Immature natural killer cell (primary cell): ENCODE measurements around the gene CWF19L1. TPM values are rescaled to one million over a fixed set of nuclear protein-coding genes. Genes with fewer than 3 reads are reported as not detected.
"Not testable (repeated sequence)": the region's sequence is repeated elsewhere in the genome, so short reads cannot be mapped to it uniquely, and the experiment has no call there.

ENCODE experiments used
- DNase-seq, 3 donors: peaks; one replicate each; pipeline ENCODE4 v3.0.0; 2022; ENCODE audit warnings: mixed read lengths in 1 of 3
- H3K27ac Mint-ChIP-seq, 6 donors: one replicate each; pipeline ENCODE4 v1.8.0; 2020; ENCODE audit warnings: mixed read lengths in 6 of 6, mild to moderate bottlenecking in 5 of 6, inconsistent platforms in 4 of 6, moderate library complexity in 3 of 6
- H3K27me3 Mint-ChIP-seq, 3 donors: one replicate each; pipeline ENCODE4 v1.8.0; 2020 to 2021; ENCODE audit warnings: low read depth in 3 of 3, mild to moderate bottlenecking in 3 of 3, mixed read lengths in 3 of 3, moderate library complexity in 3 of 3, inconsistent platforms in 1 of 3
- H3K36me3 Mint-ChIP-seq, 3 donors: one replicate each; pipeline ENCODE4 v1.8.0; 2020; ENCODE audit warnings: mixed read lengths in 3 of 3, inconsistent platforms in 2 of 3, mild to moderate bottlenecking in 2 of 3
- H3K4me1 Mint-ChIP-seq, 2 donors: one replicate each; pipeline ENCODE4 v1.8.0; 2020; ENCODE audit warnings: inconsistent platforms in 2 of 2, mild to moderate bottlenecking in 2 of 2, mixed read lengths in 2 of 2, moderate library complexity in 1 of 2
- H3K4me3 Mint-ChIP-seq, 5 donors: one replicate each; pipeline ENCODE4 v1.8.0; 2020; ENCODE audit warnings: mild to moderate bottlenecking in 5 of 5, mixed read lengths in 5 of 5, inconsistent platforms in 3 of 5, moderate library complexity in 3 of 5
- H3K9me3 Mint-ChIP-seq, 6 donors: one replicate each; pipeline ENCODE4 v1.8.0; 2020; ENCODE audit warnings: mild to moderate bottlenecking in 6 of 6, mixed read lengths in 6 of 6, inconsistent platforms in 4 of 6, moderate library complexity in 3 of 6
- polyA plus RNA-seq, 3 donors: library from polyadenylated mRNA; unstranded; fragments of 300-500 nt; fragmentation: Illumina TruSeq; gene quantifications; one replicate each; pipeline ENCODE4 v1.2.3, GENCODE V29; 2021

CWF19L1 gene
- polyA plus RNA-seq, 3 donors from 2014 or later: 18.4 to 38.4 (median 32.5) TPM

DNA sequence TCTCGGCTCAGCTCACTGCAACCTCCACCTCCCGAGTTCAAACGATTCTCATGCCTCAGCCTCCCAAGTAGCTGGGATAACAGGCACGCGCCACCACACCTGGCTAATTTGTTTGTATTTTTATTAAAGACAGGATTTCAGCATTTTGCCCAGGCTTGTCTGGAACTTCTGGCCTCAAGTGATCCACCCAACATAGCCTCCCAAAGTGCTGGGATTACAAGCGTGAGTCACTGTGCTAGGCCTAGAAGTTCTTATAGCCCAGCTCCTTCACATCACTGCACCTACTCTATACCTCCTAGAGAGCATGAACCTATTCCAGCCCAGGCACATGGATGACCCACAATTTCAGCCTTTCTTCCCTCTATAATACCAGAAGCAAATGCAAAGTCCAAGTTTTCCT, 20.3 kb upstream of the CWF19L1 start:
- Mint-ChIP-seq H3K27ac (peak overlapping the region in 4 of 6 donors; percentile 16 to 94 (median 74)), H3K9me3 (no peaks in the 10 kb centered on the region), H3K4me1 (peaks cover 31 to 33% of the 10 kb centered on the region in 2 donors), H3K27me3 (peaks cover 7 to 13% (median 11%) of the 10 kb centered on the region in 3 donors), H3K4me3 (peak overlapping the region; percentile 42 to 100 (median 98)), H3K36me3 (no peaks in the 10 kb centered on the region)
- no peak for DNase-seq

DNA sequence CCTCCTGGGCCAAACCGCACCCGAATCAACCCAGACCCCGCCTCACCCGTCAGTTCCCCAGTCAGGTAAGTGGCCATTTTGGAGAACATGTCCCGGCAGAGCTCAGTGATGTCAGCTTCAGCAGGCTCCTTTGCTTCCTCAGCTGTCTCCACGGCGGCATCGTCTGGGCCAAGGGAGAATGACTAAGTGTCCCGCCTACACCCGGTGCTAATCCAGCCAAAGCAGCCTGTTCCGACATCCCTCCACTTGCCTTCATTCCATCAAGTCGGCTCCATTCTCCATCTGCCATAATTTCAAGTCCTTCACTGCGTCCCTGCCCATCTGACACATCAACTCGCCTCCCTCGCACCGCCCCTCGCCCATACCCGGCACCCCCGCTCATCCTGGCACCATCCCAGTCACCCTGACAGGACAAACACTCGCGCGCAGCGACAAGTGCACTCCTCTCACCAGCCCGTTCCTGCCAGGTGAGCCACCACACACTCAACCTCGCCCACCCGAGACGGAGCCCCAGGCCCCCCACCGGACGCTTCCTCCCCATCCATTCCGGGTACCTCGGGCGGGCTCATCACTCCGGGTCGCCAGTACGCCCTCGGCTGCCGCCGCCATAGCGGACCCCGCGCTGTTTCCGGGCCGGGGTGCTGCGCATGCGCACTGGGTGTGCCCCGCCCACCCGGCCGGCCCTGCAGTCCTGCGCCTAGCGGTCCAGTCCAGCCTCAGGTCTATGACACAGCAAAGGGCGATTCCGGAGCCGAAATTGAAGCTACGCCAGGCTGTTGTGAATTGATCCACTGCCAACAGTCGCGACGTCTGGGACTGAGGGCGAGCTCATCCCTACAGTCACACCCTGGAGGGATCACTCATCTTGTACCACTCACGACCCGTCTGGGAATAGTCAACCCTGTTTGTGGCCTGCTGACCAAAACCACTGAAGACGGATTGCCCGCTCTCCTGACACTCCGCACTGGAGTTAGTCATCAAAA, 18.9 kb upstream of the CWF19L1 start, which contains the start of gene BLOC1S2:
Gene BLOC1S2 (minus strand): TSS at position 630 of the 983 bp plus-strand sequence. CDS start 21 bp downstream, at position 609.
- no peaks in the 10 kb centered on the region for H3K9me3 Mint-ChIP-seq
- H3K27me3 Mint-ChIP-seq: peaks cover 7 to 13% (median 11%) of the 10 kb centered on the region in 3 donors
- peak within 1 kb of the TSS; percentile 98 to 100 (median 99) for H3K4me3 Mint-ChIP-seq
- peak within 1 kb of the TSS; percentile 93 to 100 (median 96) for H3K27ac Mint-ChIP-seq
- DNase-seq: peak; percentile 90 to 91 (median 90)
- no peaks in the 10 kb centered on the region for H3K36me3 Mint-ChIP-seq
- peaks cover 31 to 33% of the 10 kb centered on the region in 2 donors for H3K4me1 Mint-ChIP-seq

- Mint-ChIP-seq H3K4me1 (peaks cover 33 to 41% of the 10 kb centered on the region in 2 donors), H3K27me3 (peaks cover 4 to 13% (median 11%) of the 10 kb centered on the region in 3 donors), H3K27ac (peak overlapping the region in 3 of 6 donors; percentile 94 to 98 (median 97)), H3K4me3 (peak overlapping the region; percentile 98 to 100 (median 99))
- not testable (repeated sequence) for DNase-seq, H3K36me3 Mint-ChIP-seq, H3K9me3 Mint-ChIP-seq
Observed at GRCh38 chr10:100285326-100285725, 17.9 kb upstream of the CWF19L1 start.

GRCh38 chr10:100282907-100283306, 15.5 kb upstream of the CWF19L1 start:
- Mint-ChIP-seq H3K4me3 (no peak overlapping the region), H3K27me3 (peaks cover 4 to 13% (median 11%) of the 10 kb centered on the region in 3 donors), H3K4me1 (peaks cover 33 to 44% of the 10 kb centered on the region in 2 donors), H3K9me3 (no peaks in the 10 kb centered on the region), H3K36me3 (peaks cover 5 to 16% (median 12%) of the 10 kb centered on the region in 3 donors), H3K27ac (no peak overlapping the region)
- no peak for DNase-seq

DNA sequence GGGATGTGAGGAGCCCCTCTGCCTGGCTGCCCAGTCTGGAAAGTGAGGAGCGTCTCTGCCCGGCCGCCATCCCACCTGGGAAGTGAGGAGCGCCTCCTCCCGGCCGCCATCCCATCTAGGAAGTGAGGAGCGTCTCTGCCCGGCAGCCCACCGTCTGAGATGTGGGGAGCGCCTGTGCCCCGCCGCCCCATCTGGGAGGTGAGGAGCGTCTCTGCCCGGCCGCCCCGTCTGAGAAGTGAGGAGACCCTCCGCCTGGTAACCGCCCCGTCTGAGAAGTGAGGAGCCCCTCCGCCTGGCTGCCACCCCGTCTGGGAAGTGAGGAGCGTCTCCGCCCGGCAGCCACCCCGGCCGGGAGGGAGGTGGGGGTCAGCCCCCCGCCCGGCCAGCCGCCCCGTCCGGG, 9.5 kb upstream of the CWF19L1 start:
- not testable (repeated sequence) for H3K9me3 Mint-ChIP-seq, H3K27me3 Mint-ChIP-seq, H3K4me3 Mint-ChIP-seq, DNase-seq, H3K27ac Mint-ChIP-seq
- H3K4me1 Mint-ChIP-seq: peaks cover 2 to 11% of the 10 kb centered on the region in 2 donors
- H3K36me3 Mint-ChIP-seq: peaks cover 10 to 18% (median 12%) of the 10 kb centered on the region in 3 donors

DNA sequence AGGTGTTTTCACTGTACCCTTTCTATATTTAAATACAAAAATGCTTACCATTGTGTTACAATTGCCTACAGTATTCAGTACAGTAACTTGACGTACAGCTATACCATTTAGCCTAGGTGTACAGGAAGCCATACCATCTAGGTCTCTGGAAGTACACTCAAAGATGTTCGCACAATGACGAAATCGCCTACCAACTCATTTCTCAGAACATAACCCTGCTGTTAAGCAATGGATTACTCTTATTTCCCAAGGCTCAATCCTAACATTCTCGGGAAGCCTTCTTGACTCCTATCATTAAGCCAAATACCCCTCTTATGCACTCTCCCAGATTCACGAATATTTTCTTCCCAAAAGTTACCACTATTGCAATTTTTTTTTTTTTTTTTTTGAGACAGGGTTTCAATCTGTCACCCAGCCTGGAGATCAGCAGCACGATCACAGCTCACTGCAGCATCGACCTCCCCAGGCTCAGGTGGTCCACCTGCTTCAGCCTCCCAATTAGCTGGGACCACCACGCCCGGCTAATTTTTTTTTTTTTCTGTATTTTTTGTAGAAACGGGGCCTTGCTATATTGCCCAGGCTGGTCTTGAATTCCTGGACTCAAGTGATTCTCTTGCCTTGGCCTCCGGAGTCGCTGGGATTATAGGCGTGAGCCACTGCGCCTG, 1.5 kb downstream of the CWF19L1 start:
- Mint-ChIP-seq H3K27ac (peak overlapping the region in 4 of 6 donors; percentile 3 to 69 (median 56)), H3K36me3 (peaks cover 3 to 6% (median 4%) of the 10 kb centered on the region in 3 donors), H3K27me3 (peaks cover 2 to 9% (median 6%) of the 10 kb centered on the region in 3 donors), H3K9me3 (no peaks in the 10 kb centered on the region), H3K4me1 (peaks cover 39 to 44% of the 10 kb centered on the region in 2 donors), H3K4me3 (peak overlapping the region; percentile 99 to 100 (median 100))
- DNase-seq: no peak

DNA sequence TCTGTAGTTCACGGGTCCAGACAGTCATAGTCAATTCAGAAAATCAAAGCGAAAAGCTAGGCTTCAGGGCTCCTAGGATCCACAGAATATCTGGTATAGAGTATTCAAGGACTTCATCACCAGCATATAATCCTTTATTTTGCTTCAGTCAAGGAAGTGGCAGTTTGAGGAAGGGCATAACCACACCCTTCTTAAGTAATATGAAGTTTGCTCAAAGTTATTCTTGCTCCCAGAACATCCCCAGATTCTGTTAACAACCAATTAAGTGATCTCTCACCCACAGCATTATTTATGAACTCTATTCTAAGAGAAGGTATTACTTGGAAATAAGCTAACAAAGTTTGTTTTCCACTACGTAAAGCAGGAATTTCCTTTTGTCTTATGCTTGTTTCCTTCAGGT, 13.2 kb downstream of the CWF19L1 start:
- Mint-ChIP-seq H3K27ac (no peak overlapping the region), H3K4me3 (no peak overlapping the region), H3K4me1 (peaks cover 2 to 6% of the 10 kb centered on the region in 2 donors), H3K36me3 (peaks cover 18 to 53% (median 44%) of the 10 kb centered on the region in 3 donors), H3K9me3 (no peaks in the 10 kb centered on the region), H3K27me3 (no peaks in the 10 kb centered on the region)
- DNase-seq: no peak

DNA sequence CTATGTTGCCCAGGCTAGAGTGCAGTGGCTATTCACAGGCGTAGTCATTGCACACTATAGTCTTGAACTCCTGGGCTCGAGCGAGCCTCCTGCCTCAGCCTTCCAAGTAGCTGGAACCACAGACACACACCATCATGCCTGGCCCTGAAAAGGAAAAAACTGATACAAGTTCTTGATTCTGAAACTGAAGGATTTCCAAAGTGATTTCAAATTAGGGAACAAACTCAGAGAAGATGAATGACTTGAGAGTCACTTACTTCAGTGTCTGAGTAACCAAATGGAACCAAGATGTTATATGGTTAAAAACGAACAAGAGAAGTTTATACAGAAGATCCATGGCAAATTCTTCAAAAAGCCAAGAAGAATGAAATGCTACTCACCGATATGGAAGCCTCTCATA, 14.4 kb downstream of the CWF19L1 start:
- H3K4me3 Mint-ChIP-seq: no peak overlapping the region
- H3K27me3 Mint-ChIP-seq: no peaks in the 10 kb centered on the region
- DNase-seq: no peak
- H3K4me1 Mint-ChIP-seq: no peaks in the 10 kb centered on the region
- H3K9me3 Mint-ChIP-seq: no peaks in the 10 kb centered on the region
- peaks cover 19 to 56% (median 44%) of the 10 kb centered on the region in 3 donors for H3K36me3 Mint-ChIP-seq
- H3K27ac Mint-ChIP-seq: no peak overlapping the region

- H3K4me1 Mint-ChIP-seq: no peaks in the 10 kb centered on the region
- no peak for DNase-seq
- no peaks in the 10 kb centered on the region for H3K9me3 Mint-ChIP-seq
- no peak overlapping the region for H3K4me3 Mint-ChIP-seq
- H3K27me3 Mint-ChIP-seq: no peaks in the 10 kb centered on the region
- H3K27ac Mint-ChIP-seq: no peak overlapping the region
- peaks cover 18 to 49% (median 26%) of the 10 kb centered on the region in 3 donors for H3K36me3 Mint-ChIP-seq
Observed at GRCh38 chr10:100248820-100249219, 18.6 kb downstream of the CWF19L1 start.

GRCh38 chr10:100245484-100246220, 21.8 kb downstream of the CWF19L1 start:
- H3K27ac Mint-ChIP-seq: peak overlapping the region in 1 of 6 donors; percentile 71
- H3K4me3 Mint-ChIP-seq: no peak overlapping the region
- H3K36me3 Mint-ChIP-seq: peaks cover 9 to 55% (median 22%) of the 10 kb centered on the region in 3 donors
- H3K27me3 Mint-ChIP-seq: no peaks in the 10 kb centered on the region
- no peak for DNase-seq
- peaks cover under 1 to 1% of the 10 kb centered on the region in 2 donors for H3K4me1 Mint-ChIP-seq
- H3K9me3 Mint-ChIP-seq: no peaks in the 10 kb centered on the region

DNA sequence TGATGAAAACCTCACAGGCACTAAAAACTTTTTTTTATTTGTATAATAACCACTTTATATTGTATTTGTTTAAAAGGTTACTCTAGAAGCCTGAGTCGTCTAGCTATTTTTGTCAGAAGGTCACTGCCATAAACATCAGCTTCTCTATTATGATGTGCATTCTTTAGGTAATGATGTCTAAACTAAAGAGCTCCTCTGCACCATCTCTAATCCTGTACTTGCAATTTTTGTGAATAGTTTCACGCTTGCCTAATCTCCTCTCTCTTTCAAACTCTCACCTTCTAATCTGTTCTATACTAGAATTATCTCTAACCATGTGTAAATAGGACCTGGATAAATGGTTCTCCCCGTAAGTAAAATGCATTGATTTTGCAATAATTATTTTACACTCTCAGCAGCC, 27.6 kb downstream of the CWF19L1 start:
- no peak overlapping the region for H3K27ac Mint-ChIP-seq
- H3K27me3 Mint-ChIP-seq: no peaks in the 10 kb centered on the region
- DNase-seq: no peak
- peaks cover 3 to 10% of the 10 kb centered on the region in 2 donors for H3K4me1 Mint-ChIP-seq
- peaks cover 3 to 51% (median 22%) of the 10 kb centered on the region in 3 donors for H3K36me3 Mint-ChIP-seq
- no peaks in the 10 kb centered on the region for H3K9me3 Mint-ChIP-seq
- H3K4me3 Mint-ChIP-seq: no peak overlapping the region

GRCh38 chr10:100238429-100238828, 29.0 kb downstream of the CWF19L1 start:
- Mint-ChIP-seq H3K27me3 (no peaks in the 10 kb centered on the region), H3K4me3 (no peak overlapping the region), H3K27ac (no peak overlapping the region), H3K4me1 (peaks cover 3 to 10% of the 10 kb centered on the region in 2 donors), H3K9me3 (no peaks in the 10 kb centered on the region), H3K36me3 (peaks cover 4 to 57% (median 21%) of the 10 kb centered on the region in 3 donors)
- DNase-seq: no peak

DNA sequence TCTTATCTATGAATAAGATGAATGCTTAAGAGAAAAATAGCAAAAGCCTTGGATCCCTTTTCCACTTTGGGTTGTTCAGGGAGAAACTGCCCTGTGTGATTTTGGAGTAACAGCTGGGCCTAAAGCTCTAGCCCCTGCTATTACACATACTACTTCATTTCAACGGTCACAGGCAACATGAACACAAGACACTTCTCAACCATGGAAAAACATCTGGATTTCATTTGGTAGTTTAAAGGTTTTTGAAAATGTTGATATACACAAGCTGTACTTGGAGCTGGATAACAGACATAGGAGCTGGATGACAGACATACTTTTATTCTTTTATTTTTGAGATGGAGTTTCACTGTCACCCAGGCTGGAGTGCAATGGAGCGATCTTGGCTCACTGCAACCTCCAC, 35.3 kb downstream of the CWF19L1 start:
- peaks cover 5 to 18% (median 15%) of the 10 kb centered on the region in 3 donors for H3K27me3 Mint-ChIP-seq
- H3K9me3 Mint-ChIP-seq: no peaks in the 10 kb centered on the region
- H3K36me3 Mint-ChIP-seq: peaks cover 8 to 30% (median 13%) of the 10 kb centered on the region in 3 donors
- peak overlapping the region in 3 of 6 donors; percentile 4 to 53 (median 50) for H3K27ac Mint-ChIP-seq
- no peak overlapping the region for H3K4me3 Mint-ChIP-seq
- no peak for DNase-seq
- H3K4me1 Mint-ChIP-seq: peaks cover 29 to 34% of the 10 kb centered on the region in 2 donors
